Activated CD4-positive, alpha-beta T cell treated with anti-CD3 and anti-CD28 coated beads for 4 hours (primary cell): ENCODE data around the gene TSPAN9.

Experiments used
- DNase-seq, 2 donors: peaks; one replicate each; pipeline ENCODE4 v3.0.0-alpha.2; 2020

Gene TSPAN9

DNA sequence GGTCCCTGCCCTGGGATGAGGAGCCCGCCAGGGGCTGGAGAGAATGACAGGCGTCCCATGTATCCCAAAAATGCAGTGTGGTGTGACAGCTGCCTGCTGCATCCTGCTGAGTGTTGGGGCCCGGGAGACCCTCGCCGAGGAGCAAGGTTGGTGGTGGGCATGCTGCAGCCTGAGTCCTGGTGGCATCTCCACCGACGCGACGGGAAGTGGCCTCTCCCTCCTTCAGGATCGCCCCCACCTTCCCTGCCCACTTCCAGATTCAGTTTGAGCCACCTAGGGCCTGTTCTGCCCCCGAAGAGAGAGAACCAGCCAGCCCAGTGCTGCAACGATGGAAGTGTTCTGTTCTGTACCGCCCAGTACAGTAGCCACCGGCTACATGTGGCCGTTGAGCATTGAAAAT lies 70.1 kb downstream of the TSPAN9 start:
- DNase-seq: no peak

DNA sequence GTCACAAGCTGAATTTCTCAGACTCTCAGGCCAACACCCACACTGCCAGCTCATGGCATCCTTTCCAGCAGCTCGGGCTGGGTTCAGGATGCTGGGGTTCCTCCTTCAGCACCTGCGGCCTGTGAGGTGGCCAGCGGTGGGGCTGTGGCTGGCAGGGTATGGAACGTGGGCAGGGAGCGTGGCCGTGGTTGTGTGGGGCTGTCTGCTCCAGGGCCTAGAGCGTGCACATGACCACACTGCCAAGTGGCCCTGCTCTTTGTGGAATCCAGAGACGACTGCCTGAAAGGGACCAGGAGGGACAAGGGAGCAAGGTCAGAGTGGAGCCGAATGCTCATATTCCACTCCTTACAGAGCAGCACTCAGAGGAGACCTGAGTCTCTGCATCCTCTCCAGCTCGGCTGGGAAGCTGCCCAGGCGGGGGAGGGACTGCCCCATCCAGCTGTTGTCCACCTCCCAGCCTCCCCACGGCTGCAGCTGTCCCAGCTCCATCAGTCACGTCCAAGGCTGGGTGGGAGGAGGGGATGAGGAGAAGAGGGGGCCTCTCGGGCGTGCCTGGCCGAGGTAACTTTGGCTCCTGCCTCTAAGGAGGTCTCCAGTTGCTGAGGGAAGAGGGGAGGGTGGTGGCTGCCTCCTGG lies 71.3 kb downstream of the TSPAN9 start:
- DNase-seq: no peak

DNA sequence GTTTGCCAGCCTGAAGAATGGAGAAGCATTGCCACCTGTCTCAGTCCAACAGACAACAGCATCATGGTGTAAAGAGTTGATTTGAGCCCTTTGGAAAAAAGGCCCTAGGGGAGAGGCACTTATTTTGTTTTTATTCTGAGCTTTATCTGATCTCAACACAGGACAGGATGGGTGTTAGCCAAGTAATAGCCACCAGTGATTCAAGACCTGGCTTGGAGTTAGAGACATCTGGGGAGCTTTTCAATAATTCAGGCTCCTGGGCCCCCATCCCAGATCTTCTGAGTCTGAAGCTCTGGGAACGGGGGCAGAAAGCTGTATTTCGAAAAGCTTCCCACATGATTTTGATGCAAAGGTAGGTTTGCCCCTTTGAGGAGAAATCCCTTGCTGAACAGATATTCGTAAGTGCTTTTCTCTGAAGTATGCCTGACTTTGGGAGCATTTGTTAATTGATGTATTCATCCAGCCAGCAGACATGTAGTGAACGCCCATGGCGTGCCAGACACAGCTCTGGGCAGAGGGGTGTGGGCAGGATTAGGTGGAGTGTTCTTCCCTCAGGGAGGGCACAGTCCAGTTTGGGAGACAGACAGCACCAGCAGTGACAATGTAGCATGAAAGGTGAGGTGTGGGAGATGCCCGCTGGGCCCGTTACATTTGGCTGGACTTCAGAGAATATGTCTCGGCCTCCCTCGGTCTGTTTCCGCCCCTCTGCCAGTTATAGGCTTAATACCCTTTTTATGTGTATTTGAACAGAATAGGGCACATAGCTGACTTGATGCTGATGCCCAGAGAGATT lies 72.5 kb downstream of the TSPAN9 start:
- DNase-seq: no peak

DNA sequence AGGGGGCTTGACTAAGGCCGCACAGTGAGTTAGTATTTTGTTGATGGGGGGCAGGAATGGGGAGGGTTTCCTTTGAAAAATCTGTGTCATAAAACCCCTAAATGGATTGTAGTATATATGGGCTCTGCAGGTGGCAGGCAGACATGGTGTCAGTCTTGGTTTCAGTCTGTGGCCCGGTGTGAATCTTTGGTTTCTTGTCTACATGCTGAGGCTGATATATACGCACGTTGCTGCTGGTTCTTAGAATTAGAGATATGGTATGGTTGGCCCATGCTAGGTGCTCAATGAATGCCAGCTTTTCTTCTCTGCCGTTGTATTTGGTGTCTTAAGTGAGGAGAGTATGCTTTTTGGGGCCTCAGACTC lies 73.1 kb downstream of the TSPAN9 start:
- no peak for DNase-seq

DNA sequence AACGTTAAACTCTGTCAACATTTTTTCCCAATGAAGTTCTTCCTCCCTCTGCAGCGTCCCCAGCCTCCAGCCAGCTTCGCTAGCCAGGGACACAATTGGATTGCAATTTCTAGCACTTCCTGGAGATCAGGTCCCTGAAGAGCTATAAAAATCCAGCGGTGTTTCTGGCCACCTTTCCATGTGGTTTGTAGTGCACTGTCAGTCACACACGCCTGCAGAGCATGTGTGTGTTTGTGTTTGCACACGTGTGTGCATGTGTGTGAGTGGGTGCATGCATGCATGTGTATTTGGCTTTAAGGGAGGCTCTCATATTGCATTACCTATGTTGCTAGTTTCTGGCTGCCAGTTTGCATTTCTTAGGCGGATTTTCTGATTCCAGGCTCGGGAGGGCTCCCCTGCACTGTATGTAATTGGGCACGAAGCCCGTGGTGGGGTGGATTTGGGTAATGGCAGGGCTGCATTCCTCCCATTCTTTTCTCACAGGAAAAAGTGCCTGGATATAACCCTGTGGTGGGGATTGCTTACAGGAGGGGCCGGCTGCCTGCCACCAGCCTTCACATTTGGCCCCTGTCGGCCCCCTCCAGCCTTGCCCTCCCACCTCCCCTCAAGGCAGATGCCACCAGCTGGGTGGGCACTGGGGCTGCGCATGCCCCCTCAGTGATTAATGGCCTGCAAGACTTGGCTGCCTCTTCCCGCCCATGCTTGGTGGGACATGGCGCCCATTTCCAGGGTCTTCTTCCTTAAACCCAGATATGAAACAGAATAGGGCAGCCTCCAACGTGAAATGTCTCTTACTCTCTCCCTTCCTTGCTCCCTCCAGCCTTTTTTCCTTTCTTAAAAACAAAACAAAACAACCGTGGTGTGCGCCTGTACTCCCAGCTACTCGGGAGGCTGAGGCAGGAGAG lies 74.0 kb downstream of the TSPAN9 start:
- DNase-seq: no peak

DNA sequence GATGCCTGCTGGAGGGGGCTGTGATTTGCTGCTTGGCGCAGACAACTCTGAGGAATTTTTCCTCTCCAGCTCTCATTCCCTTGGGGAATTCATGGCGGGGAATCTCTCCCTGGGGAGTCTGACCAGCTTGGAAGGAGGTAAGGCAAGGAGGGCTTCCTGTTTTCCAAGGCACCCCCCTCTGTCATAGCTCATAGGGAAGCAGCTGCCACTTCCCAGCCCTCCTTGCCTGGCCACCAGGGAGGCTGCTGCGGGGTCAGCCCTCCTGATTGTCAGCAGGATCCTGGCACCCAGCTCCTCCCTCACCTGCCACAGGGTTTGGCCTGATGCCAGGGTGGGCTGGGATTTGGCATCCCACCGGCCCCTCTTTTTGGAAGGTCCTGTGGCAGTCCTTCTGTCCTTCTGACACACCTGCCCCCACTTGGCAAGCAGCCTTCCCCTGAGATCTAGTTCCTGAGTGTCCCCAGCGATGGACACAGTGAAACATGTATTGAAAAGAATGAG lies 74.9 kb downstream of the TSPAN9 start:
- DNase-seq: no peak

DNA sequence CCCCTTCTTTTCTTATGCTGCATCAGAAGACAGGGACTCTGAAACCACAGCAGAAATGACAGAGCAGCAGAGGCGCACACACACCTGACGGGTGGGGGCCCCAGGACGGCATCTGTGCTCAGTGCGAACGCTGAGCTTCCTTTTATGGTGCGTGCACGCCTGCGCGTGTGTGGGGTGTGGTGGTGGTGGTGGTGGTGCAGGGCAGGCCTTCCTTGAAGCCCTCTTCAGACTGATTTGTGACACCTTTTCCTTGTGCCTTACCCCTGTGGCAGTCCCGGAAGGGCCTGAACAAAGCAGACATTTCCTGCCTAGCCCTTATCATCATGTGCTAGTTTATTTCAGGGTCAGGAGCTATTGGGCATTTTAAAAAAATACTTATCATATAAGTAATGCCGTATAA lies 75.7 kb downstream of the TSPAN9 start:
- no peak for DNase-seq

DNA sequence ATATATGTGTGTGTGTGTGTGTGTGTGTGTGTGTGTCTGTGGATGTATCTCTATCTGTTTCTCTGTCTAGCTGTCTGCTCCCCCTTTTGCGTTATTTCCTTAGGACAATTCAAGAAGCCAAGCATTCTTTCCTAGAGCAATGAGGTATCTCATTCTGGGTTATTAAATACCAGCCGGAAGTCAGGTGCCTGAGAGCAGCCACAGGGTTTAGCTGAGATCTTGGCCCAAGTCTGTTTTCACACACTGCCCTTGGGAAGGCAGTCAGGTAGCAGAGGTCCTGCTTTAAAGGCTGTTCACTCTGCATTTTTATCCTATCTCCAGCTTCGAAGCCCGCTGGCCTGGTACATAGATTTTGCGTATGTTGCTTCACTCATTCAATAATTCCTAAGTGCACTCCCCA lies 76.8 kb downstream of the TSPAN9 start:
- DNase-seq: no peak

DNA sequence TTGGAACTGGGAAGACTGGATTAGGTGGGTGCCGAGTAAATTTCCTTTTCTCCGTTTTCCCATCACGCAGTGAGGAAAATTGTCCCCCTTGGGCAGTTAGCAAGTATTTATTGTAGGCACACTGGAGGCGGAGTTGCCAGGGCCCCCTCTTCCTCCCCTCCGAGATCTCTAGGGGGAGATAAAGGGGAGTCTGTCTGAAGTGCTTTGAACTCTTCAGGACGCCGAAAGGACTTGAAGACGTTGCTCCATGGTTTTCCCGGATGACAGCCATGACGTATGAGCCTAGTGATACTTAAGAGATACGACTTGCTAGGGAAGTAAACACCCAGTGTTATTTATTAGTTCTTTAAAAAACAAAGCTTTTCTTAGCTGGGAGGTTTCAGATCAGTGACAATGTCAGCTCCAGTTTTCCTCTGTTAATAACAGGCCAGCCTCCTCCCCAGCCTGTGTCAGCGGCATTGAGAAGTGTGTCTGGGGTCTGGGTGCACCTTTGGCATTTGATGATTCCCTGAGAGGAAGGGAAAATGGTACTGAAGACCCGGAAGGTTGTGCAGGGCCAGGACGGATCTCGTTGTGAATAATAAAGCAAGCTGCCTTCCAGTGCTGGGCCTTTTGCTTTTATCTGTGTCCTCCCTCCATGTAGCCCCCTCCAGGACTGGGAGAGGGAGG lies 78.7 kb downstream of the TSPAN9 start:
- no peak for DNase-seq

DNA sequence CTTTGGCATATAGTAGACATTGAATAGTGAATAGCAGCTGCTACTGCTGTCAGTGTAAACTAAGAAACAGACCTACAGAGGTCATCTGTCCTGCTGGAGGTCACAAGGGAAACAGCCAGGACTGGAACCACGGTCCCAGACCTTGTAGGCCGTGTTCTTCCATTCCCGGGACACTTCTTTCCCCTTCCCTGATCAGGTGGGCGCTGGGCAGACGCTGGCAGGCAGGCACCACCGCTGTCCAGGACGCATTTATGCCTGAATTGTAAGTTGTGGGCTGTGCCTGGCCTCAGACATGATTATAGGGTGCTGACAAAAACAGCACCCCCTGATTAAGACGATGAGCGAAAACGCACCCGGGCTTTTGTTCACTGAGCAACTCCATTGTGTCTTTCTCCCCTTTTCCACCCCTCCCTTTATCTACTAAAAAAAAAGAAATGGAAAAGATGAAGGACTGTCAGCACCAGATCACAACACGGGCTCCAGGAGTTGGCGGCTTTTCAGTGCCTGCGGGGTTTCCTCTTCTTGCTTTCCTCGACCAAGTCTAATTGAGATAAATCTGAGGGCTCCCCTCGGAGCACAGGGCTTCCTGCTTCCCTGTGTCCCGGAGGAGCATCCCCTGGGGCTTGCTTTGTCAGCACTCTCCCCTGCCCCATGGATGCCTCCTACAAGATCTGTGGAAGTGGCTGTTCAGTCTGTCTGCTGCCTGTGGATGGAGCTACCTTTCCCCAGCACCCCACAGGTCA lies 80.6 kb downstream of the TSPAN9 start:
- DNase-seq: no peak

DNA sequence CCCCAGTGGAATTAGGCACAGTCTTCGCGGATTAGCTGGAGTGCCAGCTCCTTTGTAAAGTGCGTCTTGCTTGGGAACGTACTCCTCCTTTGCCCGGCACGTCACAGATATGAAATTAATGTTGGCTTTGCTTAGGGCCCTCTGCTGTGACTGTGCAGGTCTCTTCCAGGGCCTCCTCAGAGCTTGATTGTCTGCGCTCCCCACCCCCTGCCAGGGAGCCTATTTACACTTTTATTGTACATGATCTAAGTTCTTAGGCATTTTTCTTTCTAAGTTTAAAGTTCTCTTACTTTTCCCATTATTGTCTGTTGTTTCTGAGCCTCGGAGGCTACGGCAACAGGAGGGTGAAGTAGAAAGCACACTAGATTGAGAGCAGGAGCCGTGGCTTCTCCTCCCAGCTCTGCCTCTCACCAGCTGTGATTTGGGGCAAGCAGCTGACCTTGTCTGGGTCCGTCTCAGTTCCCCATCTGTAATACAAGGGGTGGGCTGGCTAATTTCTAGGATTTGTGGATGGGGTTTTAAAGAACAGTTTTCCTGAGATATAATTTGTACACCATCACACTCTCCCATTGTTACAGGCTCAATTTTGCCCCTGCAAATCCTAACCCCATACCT lies 81.8 kb downstream of the TSPAN9 start:
- DNase-seq: no peak

DNA sequence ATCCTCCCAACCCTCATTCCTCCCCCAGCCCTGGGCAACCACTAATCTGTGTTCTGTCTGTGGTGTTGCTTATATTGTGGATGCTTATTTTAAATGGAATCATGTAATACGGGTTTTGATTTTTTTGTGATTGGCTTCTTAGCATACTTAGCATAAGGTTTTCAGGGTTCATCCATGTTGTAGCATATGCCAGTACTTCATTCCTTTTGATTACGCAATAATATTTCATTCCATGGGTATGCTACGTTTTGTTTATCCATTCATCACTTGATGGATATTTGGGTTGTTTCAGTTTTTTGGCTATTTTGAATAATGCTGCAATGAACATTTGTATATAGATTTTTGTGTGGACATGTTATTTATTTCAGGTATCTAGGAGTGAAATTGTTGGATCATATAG lies 82.9 kb downstream of the TSPAN9 start:
- DNase-seq: no peak

DNA sequence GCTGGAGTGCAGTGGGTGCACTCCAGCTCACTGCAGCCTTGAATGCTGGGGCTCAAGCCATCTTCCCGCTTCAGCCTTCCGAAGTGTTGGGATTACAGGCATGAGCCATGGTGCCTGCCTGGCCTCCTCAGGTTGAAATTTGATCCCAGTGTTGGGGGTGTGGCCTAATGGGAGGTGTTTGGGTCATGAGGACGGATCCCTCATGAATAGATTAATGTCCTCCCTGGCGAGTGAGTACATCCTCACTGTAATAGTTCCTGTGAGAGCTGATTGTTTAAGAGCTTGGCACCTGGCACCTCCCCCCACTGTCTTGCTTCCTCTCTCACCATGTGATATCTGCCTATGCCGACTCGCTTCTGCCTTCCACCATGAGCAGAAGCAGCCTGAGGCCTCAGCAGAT lies 84.7 kb downstream of the TSPAN9 start:
- no peak for DNase-seq

DNA sequence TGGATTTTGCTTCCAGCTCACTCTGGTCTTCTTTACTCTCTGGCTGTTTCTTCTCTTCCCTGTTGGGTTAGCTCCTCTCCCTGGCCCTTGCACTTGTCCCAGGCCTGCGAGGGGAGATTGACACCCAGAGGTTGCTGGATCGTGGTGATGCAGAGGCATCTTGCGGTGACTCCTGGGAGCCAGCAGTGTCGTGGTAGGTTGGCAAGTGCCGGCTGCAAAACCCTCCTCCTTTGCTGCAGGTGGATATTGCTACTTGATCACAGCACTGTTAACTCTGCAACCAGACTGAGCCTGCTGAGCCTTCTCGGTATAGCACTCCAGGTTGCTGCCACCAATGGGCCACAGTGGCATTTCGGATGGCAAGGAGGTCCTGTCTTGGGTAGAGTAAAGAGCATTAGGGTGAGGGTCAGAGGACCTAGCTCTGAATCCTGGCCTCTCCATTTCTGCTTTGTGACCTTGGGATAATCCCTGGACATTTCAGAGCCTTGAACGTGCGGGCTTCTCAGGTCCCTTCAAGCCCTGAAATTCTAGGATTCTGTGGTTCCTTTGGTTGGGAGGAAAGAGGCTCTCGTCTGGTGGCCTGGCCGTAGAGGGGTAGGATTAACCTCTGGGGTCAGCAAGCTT lies 87.4 kb downstream of the TSPAN9 start:
- no peak for DNase-seq

DNA sequence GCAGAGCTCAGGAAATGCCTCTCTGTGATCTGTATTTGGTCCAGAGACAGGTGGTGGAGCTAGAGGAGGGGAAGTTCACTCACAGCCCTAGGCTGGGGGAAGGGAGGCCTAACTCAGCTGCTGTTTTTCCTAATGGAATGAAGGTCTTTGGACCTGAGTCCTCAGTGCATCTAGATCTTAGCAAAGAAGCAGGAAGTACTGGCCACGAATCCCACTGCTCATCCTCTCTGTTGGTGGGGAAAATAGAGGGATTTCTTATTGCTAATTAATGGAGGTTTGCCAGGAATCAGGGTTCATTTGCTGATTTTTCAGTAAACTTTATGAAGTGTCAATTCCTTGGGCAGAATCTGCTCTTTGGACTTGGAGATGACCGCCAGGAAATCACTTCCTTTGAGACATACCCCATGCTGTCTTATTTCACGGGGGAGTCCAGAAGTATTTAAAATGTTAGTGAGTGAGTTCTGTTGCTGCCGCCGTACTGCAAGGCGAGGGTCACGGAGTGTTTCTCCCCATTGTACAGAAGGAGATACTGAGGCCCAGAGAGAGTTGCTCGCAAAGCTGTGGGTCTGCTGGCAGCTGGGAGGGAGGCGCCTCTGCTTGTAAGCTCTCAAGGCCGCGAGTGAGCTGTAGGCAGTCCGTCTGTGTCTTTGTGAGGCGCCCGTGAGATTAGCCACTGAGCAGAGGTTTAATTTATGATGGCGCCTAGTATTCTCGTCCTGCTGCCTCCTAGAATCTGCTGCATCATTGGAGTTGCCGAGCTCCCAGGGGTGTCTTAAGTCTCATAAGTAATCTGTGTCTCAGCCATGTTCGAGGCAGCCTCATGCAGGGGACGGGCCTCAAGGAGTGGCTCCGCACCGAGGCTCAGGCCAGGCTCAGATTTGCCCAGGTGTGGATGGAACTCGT lies 88.2 kb downstream of the TSPAN9 start:
- DNase-seq: no peak

DNA sequence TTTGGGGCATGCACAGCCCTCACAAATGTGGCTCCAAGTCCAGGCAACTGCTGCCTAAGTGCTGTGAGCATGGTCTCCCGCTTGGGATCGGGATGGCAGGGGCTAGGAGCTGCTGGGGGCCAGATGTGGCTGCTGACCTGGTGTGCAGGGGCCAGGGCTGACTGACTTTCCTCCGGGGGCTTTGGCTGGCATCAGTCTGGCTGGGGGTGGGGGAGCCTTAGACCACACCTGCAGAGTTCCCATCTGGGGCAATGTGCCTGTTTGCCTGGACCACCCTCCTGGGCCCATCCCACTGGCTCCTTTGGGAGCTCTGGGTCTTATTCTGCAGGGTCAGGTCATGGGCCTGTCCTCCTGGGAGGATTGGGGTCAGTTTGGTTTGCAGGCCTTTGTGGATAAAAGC lies 90.5 kb downstream of the TSPAN9 start:
- no peak for DNase-seq

DNA sequence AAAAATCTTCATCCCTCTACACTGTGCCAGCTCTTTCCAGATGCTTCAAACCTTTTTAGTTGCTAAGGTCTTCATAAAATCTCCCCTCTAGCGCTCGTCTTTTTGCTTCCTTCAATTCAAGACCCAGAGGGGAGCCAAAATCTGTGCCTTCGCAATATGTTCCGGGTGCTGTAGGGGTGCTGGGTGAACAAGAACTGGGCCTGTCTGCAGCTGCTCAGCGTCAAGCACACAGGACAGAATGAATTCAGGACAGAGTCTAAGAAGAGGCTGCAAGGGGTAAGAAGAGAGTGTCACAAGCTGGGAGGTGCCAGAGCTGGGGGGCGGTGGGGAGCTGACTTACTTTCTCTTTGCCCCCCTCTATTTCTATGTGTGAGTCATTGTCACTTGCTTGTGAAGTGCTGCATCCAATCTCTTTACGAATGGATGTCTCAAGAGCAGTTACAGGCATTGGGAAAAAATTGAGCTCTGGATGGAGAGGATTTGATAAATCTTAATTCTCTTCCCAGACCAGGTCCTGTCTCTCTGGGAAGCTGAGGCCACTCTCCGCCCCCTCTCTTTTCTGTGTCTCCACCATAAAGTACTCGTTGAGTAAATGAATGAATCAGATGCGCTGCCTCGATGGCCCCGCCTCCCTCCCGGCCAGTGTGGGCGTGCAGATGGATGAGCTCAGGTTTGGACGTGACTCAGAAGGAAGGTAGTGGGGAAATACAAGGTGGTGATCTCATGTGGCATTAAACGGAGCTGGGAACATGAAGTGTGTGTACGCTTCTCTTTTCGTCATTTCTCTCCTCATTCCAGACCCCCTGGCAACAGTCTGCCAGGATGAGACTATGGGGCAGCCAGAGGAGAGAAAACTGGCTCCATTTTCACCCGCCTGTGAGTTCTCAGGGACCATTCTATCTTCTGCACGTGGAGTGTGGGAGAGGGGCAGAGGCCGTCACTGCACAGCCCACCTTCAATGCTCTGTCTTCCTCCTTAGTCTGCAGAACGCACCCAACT lies 91.3 kb downstream of the TSPAN9 start:
- no peak for DNase-seq

DNA sequence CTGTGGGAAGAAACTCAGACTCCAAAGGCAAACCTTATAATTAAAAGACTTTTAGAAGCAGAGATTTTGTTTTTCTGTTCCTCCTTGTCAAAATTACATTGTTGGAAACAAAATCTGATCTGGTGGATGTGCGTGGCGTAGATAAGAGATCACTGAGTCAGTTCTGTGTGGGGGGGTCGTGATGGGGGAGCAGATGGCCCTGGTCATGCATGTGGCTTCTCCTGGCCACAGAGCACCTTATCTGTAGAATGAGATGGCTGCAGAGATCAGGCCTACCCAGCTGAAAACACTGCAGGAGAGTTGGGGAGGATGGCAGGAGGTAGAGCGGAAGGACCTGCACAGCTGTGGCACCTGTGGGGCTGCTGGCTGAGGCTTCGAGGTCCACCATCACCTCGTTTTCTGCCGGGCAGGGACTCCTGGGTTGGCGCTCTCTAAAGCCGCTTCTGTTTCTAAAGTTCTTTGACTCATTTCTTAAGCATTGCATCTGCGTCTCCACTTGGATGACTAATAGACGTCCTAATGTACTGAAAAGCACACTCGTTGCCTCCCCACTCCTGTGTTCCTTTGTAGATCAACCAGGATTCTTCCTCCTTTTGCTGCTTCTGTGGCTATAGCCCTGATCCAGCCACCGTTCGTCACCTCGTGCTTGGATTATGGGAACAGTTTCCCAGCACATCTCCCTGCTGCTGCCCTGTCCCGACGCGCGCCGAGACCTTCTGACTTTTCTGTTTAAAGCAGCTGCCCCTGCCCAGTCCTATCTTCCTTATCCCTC lies 93.4 kb downstream of the TSPAN9 start:
- no peak for DNase-seq
